Sigmoid colon (tissue), 7 donors: ENCODE measurements around the gene TNFRSF19. TPM values are rescaled to one million over a fixed set of nuclear protein-coding genes. Genes with fewer than 3 reads are reported as not detected.

ENCODE experiments used
- DNase-seq: peaks from one replicate; pipeline ENCODE4 v3.0.0-alpha.2; 2019
- H3K27ac ChIP-seq, 4 donors: fragments of 200-600 bp; sonication (generic); one replicate each; pipeline ENCODE4 v1.5.1; 2016 to 2019; ENCODE audit warnings: mild to moderate bottlenecking in 1 of 4
- H3K27me3 ChIP-seq, 3 donors: fragments of 200-600 bp; sonication (generic); one replicate each; pipeline ENCODE4 v1.5.1; 2019; ENCODE audit warnings: mild to moderate bottlenecking in 1 of 3
- H3K36me3 ChIP-seq, 4 donors: fragments of 200-600 bp; sonication (generic); one replicate each; pipeline ENCODE4 v1.5.1; 2016 to 2019
- H3K4me1 ChIP-seq, 4 donors: fragments of 200-600 bp; sonication (generic); one replicate each; pipeline ENCODE4 v1.5.1; 2017 to 2019
- H3K4me3 ChIP-seq, 4 donors: fragments of 200-600 bp; sonication (generic); one replicate each; pipeline ENCODE4 v1.5.1; 2017 to 2019; ENCODE audit warnings: mild to moderate bottlenecking in 2 of 4, moderate library complexity in 1 of 4
- H3K9me3 ChIP-seq, 4 donors: fragments of 200-600 bp in 3 of 4; sonication (generic) in 3 of 4; one replicate each; pipeline versions ENCODE4 v1.5.1 to v1.6.1; 2013 to 2019
- EP300 ChIP-seq, 4 donors: sonication (generic); formaldehyde crosslinking; IDR thresholded peaks; one replicate each; pipeline ENCODE4 v1.6.1; 2017; ENCODE audit warnings: antibody characterized with exemption in 4 of 4
- POLR2A ChIP-seq, 2 donors: fragments of 450-650 bp; IDR thresholded peaks; one replicate each; pipeline ENCODE4 v1.6.1; 2016; ENCODE audit warnings: antibody characterized with exemption in 2 of 2, mild to moderate bottlenecking in 2 of 2, moderate library complexity in 2 of 2
- POLR2AphosphoS5 ChIP-seq, 4 donors: sonication (generic); formaldehyde crosslinking; IDR thresholded peaks; one replicate each; pipeline ENCODE4 v1.6.1; 2017; ENCODE audit warnings: antibody characterized with exemption in 4 of 4
- WGBS, 2 donors: extraction: QIAGEN DNeasy Blood & Tissue Kit; methylation state at CpG; one replicate each; pipeline ENCODE4 v1.1.7; 2013; 5-methylcytosine and 5-hydroxymethylcytosine counted together
- intact Hi-C: fragments of 100-400 bp; cut with DNase I; formaldehyde crosslinking; loops from one replicate; pipeline ENCODE4 v1.15.1; 2023
- polyA plus RNA-seq, 3 donors: library from polyadenylated mRNA; stranded (reverse); fragments of 200-250 nt; gene quantifications; one replicate each; pipeline ENCODE4 v1.2.3, GENCODE V29; 2013
- total RNA-seq, 4 donors: library from RNA; depleted of rRNA; stranded (reverse); fragments of >200 nt; gene quantifications; one replicate each; pipeline ENCODE4 v1.1.0, GENCODE V29; 2016
- TF ChIP-seq, protein P1 (sequence below), 4 experiments: fragments of 450-650 bp in 3 of 4; fragments of 200-600 bp in 1 of 4; IDR thresholded peaks; one replicate each; pipeline ENCODE4 v1.5.1; 2016 to 2019; ENCODE audit warnings: antibody characterized with exemption in 4 of 4, mild to moderate bottlenecking in 3 of 4, moderate library complexity in 2 of 4
- donor health status: healthy with polysubstance abuse.
- donor health status: Bipolar disorder and iron deficiency.
- donor health status: healthy.

The TNFRSF19 gene
- total and polyA plus RNA-seq, 7 donors: 0.60 to 4.2 (median 2.2) TPM; not detected in 1

GRCh38 chr13:23683084-23683483 is 112.9 kb downstream of the TNFRSF19 start:
- H3K27me3 ChIP-seq: no peaks in the 10 kb centered on the region
- WGBS, 2 donors: 63 to 78% methylated on average over 4 of the region's 4 CpGs
- intact Hi-C loops: no loop called here
- H3K27ac ChIP-seq: no peak overlapping the region
- TF ChIP-seq POLR2A (IDR thresholded peaks at IDR 0.05): no peak
- TF ChIP-seq EP300 (IDR thresholded peaks at IDR 0.05): no peak
- TF ChIP-seq POLR2AphosphoS5 (IDR thresholded peaks at IDR 0.05): no peak
- TF ChIP-seq, protein P1, sequence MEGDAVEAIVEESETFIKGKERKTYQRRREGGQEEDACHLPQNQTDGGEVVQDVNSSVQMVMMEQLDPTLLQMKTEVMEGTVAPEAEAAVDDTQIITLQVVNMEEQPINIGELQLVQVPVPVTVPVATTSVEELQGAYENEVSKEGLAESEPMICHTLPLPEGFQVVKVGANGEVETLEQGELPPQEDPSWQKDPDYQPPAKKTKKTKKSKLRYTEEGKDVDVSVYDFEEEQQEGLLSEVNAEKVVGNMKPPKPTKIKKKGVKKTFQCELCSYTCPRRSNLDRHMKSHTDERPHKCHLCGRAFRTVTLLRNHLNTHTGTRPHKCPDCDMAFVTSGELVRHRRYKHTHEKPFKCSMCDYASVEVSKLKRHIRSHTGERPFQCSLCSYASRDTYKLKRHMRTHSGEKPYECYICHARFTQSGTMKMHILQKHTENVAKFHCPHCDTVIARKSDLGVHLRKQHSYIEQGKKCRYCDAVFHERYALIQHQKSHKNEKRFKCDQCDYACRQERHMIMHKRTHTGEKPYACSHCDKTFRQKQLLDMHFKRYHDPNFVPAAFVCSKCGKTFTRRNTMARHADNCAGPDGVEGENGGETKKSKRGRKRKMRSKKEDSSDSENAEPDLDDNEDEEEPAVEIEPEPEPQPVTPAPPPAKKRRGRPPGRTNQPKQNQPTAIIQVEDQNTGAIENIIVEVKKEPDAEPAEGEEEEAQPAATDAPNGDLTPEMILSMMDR (IDR thresholded peaks at IDR 0.05): no peak
- H3K4me3 ChIP-seq: no peak overlapping the region
- no peak for DNase-seq
- no peaks in the 10 kb centered on the region for H3K4me1 ChIP-seq
- no peaks in the 10 kb centered on the region for H3K9me3 ChIP-seq
- no peaks in the 10 kb centered on the region for H3K36me3 ChIP-seq

GRCh38 chr13:23684647-23685046 is 114.4 kb downstream of the TNFRSF19 start:
- TF ChIP-seq, protein P1 (IDR thresholded peaks at IDR 0.05): no peak
- no peak for TF ChIP-seq EP300 (IDR thresholded peaks at IDR 0.05)
- TF ChIP-seq POLR2A (IDR thresholded peaks at IDR 0.05): no peak
- no peak for TF ChIP-seq POLR2AphosphoS5 (IDR thresholded peaks at IDR 0.05)
- Histone ChIP-seq H3K36me3 (no peaks in the 10 kb centered on the region), H3K4me3 (no peak overlapping the region), H3K4me1 (no peaks in the 10 kb centered on the region), H3K27me3 (no peaks in the 10 kb centered on the region), H3K27ac (no peak overlapping the region), H3K9me3 (no peaks in the 10 kb centered on the region)
- 96% methylated on average over 2 of the region's 2 CpGs for WGBS, 2 donors
- no peak for DNase-seq
- intact Hi-C loops: no loop called here

- Histone ChIP-seq H3K4me1 (no peaks in the 10 kb centered on the region), H3K27ac (no peak overlapping the region), H3K27me3 (no peaks in the 10 kb centered on the region), H3K9me3 (no peaks in the 10 kb centered on the region), H3K36me3 (no peaks in the 10 kb centered on the region), H3K4me3 (no peak overlapping the region)
- 87 to 89% methylated on average over 1 of the region's 1 CpG for WGBS, 2 donors
- intact Hi-C loops: no loop called here
- no peak for DNase-seq
- TF ChIP-seq EP300 (IDR thresholded peaks at IDR 0.05) (no peak), POLR2A (IDR thresholded peaks at IDR 0.05) (no peak)
- TF ChIP-seq, protein P1 (IDR thresholded peaks at IDR 0.05): no peak
Observed at GRCh38 chr13:23685416-23685815, 115.2 kb downstream of the TNFRSF19 start.

GRCh38 chr13:23686948-23687347 is 116.7 kb downstream of the TNFRSF19 start:
- TF ChIP-seq POLR2AphosphoS5 (IDR thresholded peaks at IDR 0.05) (no peak), POLR2A (IDR thresholded peaks at IDR 0.05) (no peak), EP300 (IDR thresholded peaks at IDR 0.05) (no peak)
- TF ChIP-seq, protein P1 (IDR thresholded peaks at IDR 0.05): no peak
- no peaks in the 10 kb centered on the region for H3K36me3 ChIP-seq
- WGBS, 2 donors: 85 to 91% methylated on average over 3 of the region's 3 CpGs
- intact Hi-C loops: no loop called here
- H3K27ac ChIP-seq: no peak overlapping the region
- H3K9me3 ChIP-seq: no peaks in the 10 kb centered on the region
- DNase-seq: no peak
- H3K27me3 ChIP-seq: no peaks in the 10 kb centered on the region
- H3K4me3 ChIP-seq: no peak overlapping the region
- H3K4me1 ChIP-seq: no peaks in the 10 kb centered on the region

DNA sequence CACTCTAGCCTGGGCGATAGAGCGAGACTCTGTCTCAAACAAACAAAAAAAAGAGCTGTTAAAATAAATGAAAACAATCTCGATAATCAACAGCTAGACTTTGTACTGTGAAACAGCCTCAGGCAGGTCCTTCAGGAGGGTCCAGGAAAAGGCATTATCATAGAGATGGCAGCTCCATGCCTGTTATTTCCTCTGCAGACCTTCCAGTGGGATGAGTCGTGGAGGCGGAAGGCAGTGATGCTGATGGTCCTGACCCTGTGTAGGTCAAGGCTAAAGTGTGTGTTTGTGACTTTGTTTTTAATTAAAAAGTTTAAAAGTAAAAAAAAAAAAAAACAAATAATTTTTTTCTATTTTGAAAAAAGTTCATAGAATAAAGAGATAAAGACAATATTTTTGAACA is 117.4 kb downstream of the TNFRSF19 start:
- intact Hi-C loops: no loop called here
- no peaks in the 10 kb centered on the region for H3K4me1 ChIP-seq
- H3K27me3 ChIP-seq: no peaks in the 10 kb centered on the region
- no peak for DNase-seq
- H3K36me3 ChIP-seq: no peaks in the 10 kb centered on the region
- no peak overlapping the region for H3K4me3 ChIP-seq
- no peaks in the 10 kb centered on the region for H3K9me3 ChIP-seq
- H3K27ac ChIP-seq: no peak overlapping the region
- TF ChIP-seq, protein P1 (IDR thresholded peaks at IDR 0.05): no peak
- TF ChIP-seq EP300 (IDR thresholded peaks at IDR 0.05) (no peak), POLR2AphosphoS5 (IDR thresholded peaks at IDR 0.05) (no peak), POLR2A (IDR thresholded peaks at IDR 0.05) (no peak)
- WGBS, 2 donors: 73 to 88% methylated on average over 5 of the region's 5 CpGs
